Lower leg skin (tissue), 4 donors: Measurements from ENCODE around the gene KIF1B. TPM values are rescaled to one million over a fixed set of nuclear protein-coding genes. Genes with fewer than 3 reads are reported as not detected.

Experiments used
- DNase-seq, 2 donors: peaks; one replicate each; pipeline ENCODE4 v3.0.0-alpha.2; 2019; ENCODE audit warnings: low spot score in 2 of 2
- H3K4me3 ChIP-seq: fragments of 200-600 bp; sonication (generic); 2 replicates; pipeline ENCODE4 v1.5.1; 2017; ENCODE audit warnings: mild to moderate bottlenecking, low read depth; ENCODE audit not compliant: poor library complexity, severe bottlenecking
- CTCF ChIP-seq, 3 donors: fragments of 450-650 bp; IDR thresholded peaks; one replicate each; pipeline ENCODE4 v1.5.1; 2016; ENCODE audit warnings: antibody characterized with exemption in 3 of 3, mild to moderate bottlenecking in 3 of 3, moderate library complexity in 2 of 3
- POLR2A ChIP-seq, 2 donors: fragments of 450-650 bp; IDR thresholded peaks; one replicate each; pipeline ENCODE4 v1.6.1; 2016 to 2017; ENCODE audit warnings: antibody characterized with exemption in 2 of 2, mild to moderate bottlenecking in 1 of 2, moderate library complexity in 1 of 2
- WGBS, 2 donors: methylation state at CpG; one replicate each; pipeline ENCODE4 v1.1.5; 2018; 5-methylcytosine and 5-hydroxymethylcytosine counted together
- intact Hi-C: fragments of 100-400 bp; cut with DNase I; formaldehyde crosslinking; loops from one replicate; pipeline ENCODE4 v1.15.0; 2023; ENCODE audit warnings: low total_unique reads
- total RNA-seq, 4 donors: library from RNA; depleted of rRNA; stranded (reverse); fragments of >200 nt; gene quantifications; one replicate each; pipeline ENCODE4 v1.1.0, GENCODE V29; 2016

The KIF1B gene
- total RNA-seq, 4 donors from 2014 or later, result 44.1 to 53.1 (median 46.0) TPM

DNA sequence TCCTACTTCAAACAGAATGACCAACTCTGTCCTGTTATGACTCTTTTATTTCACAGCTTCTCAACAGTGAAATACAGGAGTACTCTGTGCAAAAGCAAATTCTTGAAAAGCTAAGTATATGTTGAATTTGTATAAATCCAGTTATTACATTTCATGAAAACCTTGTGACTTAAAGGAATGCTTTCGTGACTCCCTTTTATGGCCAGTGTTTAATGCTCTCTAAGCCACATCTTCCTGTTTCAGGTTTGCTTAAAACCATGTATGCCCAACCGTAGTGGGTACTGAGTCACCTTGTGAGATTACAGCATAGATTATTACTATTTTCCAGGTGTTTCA lies 40.2 kb upstream of the KIF1B start:
- TF ChIP-seq POLR2A (IDR thresholded peaks at IDR 0.05) (no peak), CTCF (IDR thresholded peaks at IDR 0.05) (no peak)
- WGBS, 2 donors, result 67 to 82% methylated on average over 2 of the region's 2 CpGs

GRCh38 chr1:10171105-10171767 lies 39.1 kb upstream of the KIF1B start:
- WGBS, 2 donors, result 89 to 91% methylated on average over 16 of the region's 16 CpGs
- H3K4me3 ChIP-seq, result no peak overlapping the region
- no peak for DNase-seq
- intact Hi-C loops, result no loop called here
- TF ChIP-seq POLR2A (IDR thresholded peaks at IDR 0.05), result no peak
- no peak for TF ChIP-seq CTCF (IDR thresholded peaks at IDR 0.05)

More for the DNA sequence above, 40.2 kb upstream of the KIF1B start:
- intact Hi-C loops, result no loop called here
- no peak for DNase-seq
- no peak overlapping the region for H3K4me3 ChIP-seq

- intact Hi-C loops, result no loop called here
- no peak for TF ChIP-seq POLR2A (IDR thresholded peaks at IDR 0.05)
- no peak for TF ChIP-seq CTCF (IDR thresholded peaks at IDR 0.05)
- no peak for DNase-seq
- H3K4me3 ChIP-seq, result no peak overlapping the region
- 93 to 96% methylated on average over 8 of the region's 8 CpGs for WGBS, 2 donors
These were observed 38.2 kb upstream of the KIF1B start for GRCh38 chr1:10171995-10172669.

- 87 to 94% methylated on average over 10 of the region's 10 CpGs for WGBS, 2 donors
- DNase-seq, result no peak
- TF ChIP-seq POLR2A (IDR thresholded peaks at IDR 0.05) (no peak), CTCF (IDR thresholded peaks at IDR 0.05) (no peak)
- H3K4me3 ChIP-seq, result no peak overlapping the region
- intact Hi-C loops, result no loop called here
These were observed 36.8 kb upstream of the KIF1B start for GRCh38 chr1:10173582-10173981.

- DNase-seq, result no peak
- TF ChIP-seq POLR2A (IDR thresholded peaks at IDR 0.05), result no peak
- no peak for TF ChIP-seq CTCF (IDR thresholded peaks at IDR 0.05)
- intact Hi-C loops, result no loop called here
- WGBS, 2 donors, result 63 to 66% methylated on average over 5 of the region's 5 CpGs
- H3K4me3 ChIP-seq, result no peak overlapping the region
These were observed 32.5 kb upstream of the KIF1B start for GRCh38 chr1:10177876-10178275.
